Tibial nerve (tissue), 4 donors: Measurements from ENCODE around the gene AFAP1. TPM values are rescaled to one million over a fixed set of nuclear protein-coding genes. Genes with fewer than 3 reads are reported as not detected.

Experiments used
- DNase-seq, 2 donors: peaks; one replicate each; pipeline ENCODE4 v3.0.0-alpha.2; 2019; ENCODE audit warnings: low spot score in 2 of 2
- H3K27ac ChIP-seq, 4 donors: fragments of 200-600 bp; sonication (generic) in 3 of 4; one replicate each; pipeline ENCODE4 v1.5.1; 2017 to 2019; ENCODE audit warnings: mild to moderate bottlenecking in 1 of 4
- H3K27me3 ChIP-seq, 2 donors: fragments of 200-600 bp; sonication (generic) in 1 of 2; one replicate each; pipeline versions ENCODE4 v1.5.1 to v1.6.0; 2017 to 2019
- H3K36me3 ChIP-seq, 3 donors: fragments of 200-600 bp; sonication (generic); one replicate each; pipeline ENCODE4 v1.5.1; 2018 to 2019
- H3K4me1 ChIP-seq, 4 donors: fragments of 200-600 bp; sonication (generic) in 3 of 4; one replicate each; pipeline ENCODE4 v1.5.1; 2017 to 2019
- H3K4me3 ChIP-seq, 4 donors: fragments of 200-600 bp; sonication (generic) in 3 of 4; one replicate each; pipeline ENCODE4 v1.5.1; 2017 to 2019; ENCODE audit warnings: mild to moderate bottlenecking in 1 of 4, moderate library complexity in 1 of 4
- H3K9me3 ChIP-seq, 4 donors: fragments of 200-600 bp; sonication (generic) in 3 of 4; one replicate each; pipeline ENCODE4 v1.5.1; 2017 to 2019
- CTCF ChIP-seq, 5 experiments: fragments of 200-600 bp in 3 of 5; fragments of 450-650 bp in 2 of 5; sonication (generic) in 3 of 5; IDR thresholded peaks; one replicate each; pipeline ENCODE4 v1.5.1; 2016 to 2019; ENCODE audit warnings: antibody characterized with exemption in 5 of 5, mild to moderate bottlenecking in 3 of 5, moderate library complexity in 2 of 5
- EP300 ChIP-seq, 2 donors: sonication (generic); formaldehyde crosslinking; IDR thresholded peaks; one replicate each; pipeline ENCODE4 v1.6.1; 2017; ENCODE audit warnings: antibody characterized with exemption in 2 of 2, mild to moderate bottlenecking in 1 of 2
- POLR2A ChIP-seq, 2 donors: fragments of 450-650 bp; IDR thresholded peaks; one replicate each; pipeline ENCODE4 v1.6.1; 2017; ENCODE audit warnings: antibody characterized with exemption in 2 of 2, mild to moderate bottlenecking in 2 of 2, moderate library complexity in 2 of 2
- WGBS, 2 donors: methylation state at CpG; one replicate each; pipeline ENCODE4 v1.1.5; 2018; 5-methylcytosine and 5-hydroxymethylcytosine counted together
- total RNA-seq, 4 donors: library from RNA; depleted of rRNA; stranded (reverse); fragments of >200 nt; gene quantifications; one replicate each; pipeline ENCODE4 v1.1.0, GENCODE V29; 2016

The AFAP1 gene
- total RNA-seq, 4 donors from 2014 or later, result 23.2 to 34.9 (median 32.1) TPM

- Histone ChIP-seq H3K4me1 (peaks cover 0 to 60% (median 16%) of the 10 kb centered on the region in 4 donors), H3K36me3 (peaks cover 0 to 8% (median 0%) of the 10 kb centered on the region in 3 donors), H3K9me3 (no peaks in the 10 kb centered on the region), H3K27me3 (no peaks in the 10 kb centered on the region), H3K4me3 (peak overlapping the region in 1 of 4 donors; percentile 15), H3K27ac (peak overlapping the region; percentile 18 to 86 (median 76))
- peak; percentile 42 to 76 for DNase-seq
- 25 to 38% methylated on average over 13 of the region's 13 CpGs for WGBS, 2 donors
- TF ChIP-seq EP300 (IDR thresholded peaks at IDR 0.05), result peak in 1 of 2 donors; percentile 72
- TF ChIP-seq CTCF (IDR thresholded peaks at IDR 0.05), result no peak
- TF ChIP-seq POLR2A (IDR thresholded peaks at IDR 0.05), result peak in 1 of 2 donors; percentile 12
Measured at GRCh38 chr4:7828011-7828720, 111.5 kb downstream of the AFAP1 start.

- no peaks in the 10 kb centered on the region for H3K27me3 ChIP-seq
- no peak overlapping the region for H3K4me3 ChIP-seq
- no peak for DNase-seq
- H3K36me3 ChIP-seq, result peaks cover 0 to 8% (median 0%) of the 10 kb centered on the region in 3 donors
- peaks cover 0 to 65% (median 21%) of the 10 kb centered on the region in 4 donors for H3K4me1 ChIP-seq
- no peaks in the 10 kb centered on the region for H3K9me3 ChIP-seq
- WGBS, 2 donors, result 82 to 86% methylated on average over 11 of the region's 11 CpGs
- peak overlapping the region in 3 of 4 donors; percentile 68 to 86 (median 85) for H3K27ac ChIP-seq
- TF ChIP-seq POLR2A (IDR thresholded peaks at IDR 0.05), result no peak
- TF ChIP-seq EP300 (IDR thresholded peaks at IDR 0.05), result no peak
- TF ChIP-seq CTCF (IDR thresholded peaks at IDR 0.05), result no peak
Measured at GRCh38 chr4:7827566-7827965, 112.1 kb downstream of the AFAP1 start.

GRCh38 chr4:7826909-7827306 lies 112.8 kb downstream of the AFAP1 start:
- Histone ChIP-seq H3K27ac (no peak overlapping the region), H3K9me3 (no peaks in the 10 kb centered on the region), H3K4me1 (peaks cover 0 to 69% (median 23%) of the 10 kb centered on the region in 4 donors), H3K36me3 (peaks cover 0 to 8% (median 0%) of the 10 kb centered on the region in 3 donors), H3K27me3 (no peaks in the 10 kb centered on the region), H3K4me3 (no peak overlapping the region)
- no peak for DNase-seq
- TF ChIP-seq POLR2A (IDR thresholded peaks at IDR 0.05) (no peak), CTCF (IDR thresholded peaks at IDR 0.05) (no peak), EP300 (IDR thresholded peaks at IDR 0.05) (no peak)
- WGBS, 2 donors, result 93 to 94% methylated on average over 11 of the region's 11 CpGs

- Histone ChIP-seq H3K27me3 (no peaks in the 10 kb centered on the region), H3K36me3 (peaks cover 0 to 8% (median 0%) of the 10 kb centered on the region in 3 donors), H3K4me3 (no peak overlapping the region), H3K27ac (no peak overlapping the region), H3K4me1 (peaks cover 0 to 69% (median 25%) of the 10 kb centered on the region in 4 donors), H3K9me3 (no peaks in the 10 kb centered on the region)
- DNase-seq, result no peak
- 86 to 93% methylated on average over 12 of the region's 12 CpGs for WGBS, 2 donors
- TF ChIP-seq EP300 (IDR thresholded peaks at IDR 0.05), result no peak
- no peak for TF ChIP-seq CTCF (IDR thresholded peaks at IDR 0.05)
- no peak for TF ChIP-seq POLR2A (IDR thresholded peaks at IDR 0.05)
Measured at GRCh38 chr4:7826176-7826908, 113.3 kb downstream of the AFAP1 start.

- Histone ChIP-seq H3K36me3 (peaks cover 0 to 9% (median 0%) of the 10 kb centered on the region in 3 donors), H3K4me3 (no peak overlapping the region), H3K9me3 (no peaks in the 10 kb centered on the region), H3K27me3 (no peaks in the 10 kb centered on the region), H3K27ac (peak overlapping the region; percentile 0 to 92 (median 78)), H3K4me1 (peaks cover 0 to 74% (median 25%) of the 10 kb centered on the region in 4 donors)
- TF ChIP-seq EP300 (IDR thresholded peaks at IDR 0.05) (no peak), POLR2A (IDR thresholded peaks at IDR 0.05) (no peak), CTCF (IDR thresholded peaks at IDR 0.05) (no peak)
- WGBS, 2 donors, result 24 to 30% methylated on average over 5 of the region's 5 CpGs
- DNase-seq, result no peak
Measured at GRCh38 chr4:7824218-7824617, 115.4 kb downstream of the AFAP1 start.
